CD1c-positive myeloid dendritic cell (primary cell): ENCODE data around the gene GRIK4.

ENCODE experiments used
- DNase-seq: peaks from one replicate; pipeline ENCODE4 v3.0.0-alpha.2; 2016; ENCODE audit errors: extremely low spot score

Gene GRIK4

DNA sequence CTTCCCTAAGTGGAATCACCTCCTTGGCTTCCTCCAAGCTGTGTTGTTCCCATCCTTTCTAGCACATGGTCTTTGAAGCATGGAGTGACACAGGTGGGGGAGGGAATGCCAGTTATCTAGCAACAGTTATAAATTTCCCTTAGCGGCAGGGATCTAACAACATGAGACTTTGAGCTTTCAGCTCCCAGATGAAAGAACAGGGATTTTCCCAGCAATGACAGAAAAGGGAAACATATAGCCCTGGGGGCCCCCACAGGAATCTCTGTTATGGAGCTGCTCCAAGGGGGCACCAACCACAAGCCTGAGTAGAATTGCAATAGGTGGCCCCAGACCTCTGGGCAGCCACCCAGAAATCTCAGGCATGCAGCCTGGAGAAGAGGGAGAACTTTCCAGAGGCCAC, 163.0 kb downstream of the GRIK4 start:
- no peak for DNase-seq

DNA sequence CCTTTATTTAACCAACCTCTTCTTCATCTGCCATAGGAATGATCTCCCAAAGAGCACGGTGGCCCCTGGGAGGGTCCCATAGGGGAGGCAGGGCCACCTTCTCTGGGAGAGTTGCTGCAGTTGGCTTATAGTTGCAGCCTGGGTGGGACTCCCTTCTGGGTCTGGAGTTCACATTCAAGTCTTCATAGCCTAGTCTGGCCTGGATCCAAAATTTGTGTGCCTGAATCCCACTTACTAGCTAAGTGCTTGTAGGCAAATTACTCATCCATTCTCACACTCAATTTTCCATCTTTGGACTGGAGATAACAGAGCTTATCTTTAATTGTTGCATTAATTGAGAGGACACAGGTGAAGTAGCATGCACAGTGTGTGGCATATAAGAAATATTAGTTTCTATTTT, 163.6 kb downstream of the GRIK4 start:
- DNase-seq: no peak

DNA sequence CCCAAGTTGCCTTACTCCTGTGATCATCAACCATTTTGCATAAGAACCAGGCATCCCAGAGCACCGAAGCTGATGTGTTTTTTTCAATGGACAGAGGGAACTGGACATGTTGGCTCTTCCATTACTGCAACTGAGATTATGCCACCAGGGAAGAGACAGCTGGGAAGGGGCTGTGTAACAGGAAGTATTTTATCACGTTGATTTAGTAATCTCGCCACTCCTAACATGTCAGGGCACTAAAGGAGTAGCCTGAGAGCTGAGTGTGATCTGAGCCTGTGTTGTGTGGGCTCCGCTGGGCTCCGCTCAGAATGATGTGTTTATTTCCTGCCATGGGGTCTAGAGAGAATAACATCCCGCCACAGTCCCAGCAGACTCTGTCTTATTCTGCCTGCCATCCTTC, 165.4 kb downstream of the GRIK4 start:
- DNase-seq: no peak

DNA sequence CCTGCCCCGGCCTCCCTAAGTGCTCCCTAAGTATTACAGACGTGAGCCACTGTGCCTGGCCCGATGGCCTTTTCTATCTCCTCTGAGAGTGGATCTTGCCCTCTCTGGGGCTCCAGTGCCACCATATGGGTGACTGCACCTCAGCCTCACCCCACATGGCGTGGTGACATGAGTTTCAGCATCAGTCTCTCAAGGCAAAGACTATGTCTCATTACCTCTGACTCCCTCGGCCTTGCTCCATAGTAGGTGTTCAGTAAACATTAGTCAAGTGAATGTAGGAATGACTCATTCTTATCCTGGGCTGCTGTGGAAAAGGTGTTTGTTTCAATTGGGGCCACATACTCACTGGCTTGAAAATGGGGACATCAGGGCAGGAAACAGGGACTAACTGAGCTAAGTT, 168.8 kb downstream of the GRIK4 start:
- no peak for DNase-seq

DNA sequence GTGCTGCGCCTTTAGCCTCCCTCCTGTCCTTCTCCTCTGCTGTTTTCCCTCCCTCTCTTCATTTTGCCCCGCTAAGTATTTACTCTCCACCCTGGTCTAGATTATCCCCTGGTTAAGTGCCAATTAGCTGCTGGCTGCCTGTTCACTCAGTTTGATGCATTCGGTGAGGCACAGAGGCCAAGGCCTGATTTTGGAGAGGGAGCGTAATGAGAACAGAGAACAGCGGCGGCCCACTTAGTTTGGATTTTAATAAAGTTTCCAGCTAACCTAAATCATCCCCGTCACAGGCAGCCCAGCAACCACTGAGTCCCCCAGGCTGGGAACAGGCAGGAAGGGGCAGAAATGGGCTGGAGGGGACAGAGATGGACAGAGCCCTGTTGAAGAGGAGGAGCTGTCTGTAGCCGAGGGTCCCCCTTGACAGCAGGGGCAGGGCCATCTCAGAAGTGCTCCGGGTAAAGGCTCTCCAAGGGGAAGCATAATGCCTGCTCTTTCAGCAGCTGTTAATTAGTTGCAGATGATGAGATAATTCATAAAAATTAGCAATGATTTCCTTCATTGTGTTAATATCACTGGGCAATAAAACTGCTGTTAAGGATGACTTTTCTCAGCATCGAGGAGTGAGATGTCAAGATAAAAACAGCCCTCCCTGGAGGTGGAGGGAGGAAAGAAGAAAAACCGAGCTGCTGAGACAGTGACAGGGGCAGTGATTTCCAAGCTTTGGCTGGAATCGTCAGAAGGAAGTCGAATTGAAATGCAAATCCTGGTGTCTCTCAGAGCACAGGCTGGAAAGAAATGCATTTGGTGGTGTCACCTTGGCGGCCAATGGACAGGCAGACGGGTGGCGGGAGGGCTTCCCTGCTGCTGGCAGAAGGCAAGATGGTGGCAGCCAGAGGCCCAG, 170.1 kb downstream of the GRIK4 start:
- DNase-seq: no peak

DNA sequence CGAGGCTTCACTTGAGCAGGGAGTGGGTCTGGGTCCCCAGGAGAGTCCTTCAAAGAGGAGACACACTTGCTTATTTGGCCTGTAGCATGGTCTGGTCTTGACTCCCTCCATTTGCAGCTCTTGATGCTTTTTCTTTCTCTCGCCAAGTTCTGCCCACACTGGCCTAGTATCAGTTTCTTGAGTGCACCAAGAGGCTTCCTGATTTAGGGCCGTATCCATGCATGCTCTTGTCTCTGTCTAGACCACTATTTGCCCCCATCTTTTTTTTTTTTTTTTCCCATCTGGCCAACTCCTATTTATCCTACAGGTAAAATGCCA, 170.7 kb downstream of the GRIK4 start:
- no peak for DNase-seq

DNA sequence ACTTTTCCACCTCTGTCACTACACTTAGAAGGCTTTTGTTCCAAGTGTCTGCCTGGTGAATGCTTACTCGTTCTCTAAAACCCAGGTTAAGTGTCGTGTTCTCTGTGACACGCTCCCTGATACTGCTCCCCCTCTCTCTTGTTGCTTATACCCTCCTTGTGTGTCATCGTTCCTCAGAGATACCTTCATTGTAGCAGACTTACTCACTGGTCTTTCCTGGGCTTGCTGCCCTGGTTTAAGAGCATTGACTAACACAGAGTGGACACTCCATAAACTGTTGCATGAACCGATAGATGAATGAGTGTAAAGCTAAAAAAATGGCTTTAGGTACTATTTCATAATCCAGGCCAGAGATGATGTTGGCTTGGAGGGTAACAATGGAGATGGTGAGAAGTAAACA, 171.3 kb downstream of the GRIK4 start:
- DNase-seq: no peak

DNA sequence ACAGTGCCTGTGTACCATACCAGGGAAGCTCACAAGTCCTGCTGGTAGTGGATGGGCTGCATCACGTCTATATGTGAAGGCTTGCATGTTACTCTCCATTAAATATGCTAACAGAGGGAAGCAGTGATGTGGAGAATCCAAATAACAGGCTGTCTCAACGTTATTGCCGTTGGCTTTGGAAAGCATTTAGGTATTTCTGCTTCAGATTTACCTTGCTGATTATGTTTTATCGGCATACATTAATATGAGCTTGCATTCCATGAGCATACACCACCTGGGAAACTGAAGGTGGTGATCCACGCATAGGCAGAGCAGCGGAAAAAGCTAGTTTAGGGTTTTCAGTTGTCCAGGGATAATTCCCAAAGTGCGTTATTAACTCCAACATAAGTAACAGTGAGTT, 175.0 kb downstream of the GRIK4 start:
- DNase-seq: no peak

DNA sequence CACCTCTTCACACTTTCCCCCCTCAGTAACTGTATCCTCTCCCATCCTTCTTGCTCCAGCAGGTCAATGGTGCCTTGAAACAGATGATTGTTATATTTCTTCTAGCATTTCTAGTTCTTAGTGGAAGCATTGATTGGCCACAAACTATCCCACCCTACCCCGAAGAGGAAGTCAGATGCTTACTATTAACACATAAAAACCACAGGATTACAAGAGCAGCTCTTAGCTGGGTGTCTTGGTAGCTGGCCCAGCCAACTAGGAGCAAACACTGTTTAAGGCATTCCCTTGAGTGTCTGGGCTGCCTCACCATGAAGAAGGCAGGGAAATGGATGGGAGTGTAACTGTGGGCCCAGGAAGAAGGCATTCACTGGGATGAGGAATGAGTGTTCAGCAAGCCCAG, 176.6 kb downstream of the GRIK4 start:
- DNase-seq: no peak

DNA sequence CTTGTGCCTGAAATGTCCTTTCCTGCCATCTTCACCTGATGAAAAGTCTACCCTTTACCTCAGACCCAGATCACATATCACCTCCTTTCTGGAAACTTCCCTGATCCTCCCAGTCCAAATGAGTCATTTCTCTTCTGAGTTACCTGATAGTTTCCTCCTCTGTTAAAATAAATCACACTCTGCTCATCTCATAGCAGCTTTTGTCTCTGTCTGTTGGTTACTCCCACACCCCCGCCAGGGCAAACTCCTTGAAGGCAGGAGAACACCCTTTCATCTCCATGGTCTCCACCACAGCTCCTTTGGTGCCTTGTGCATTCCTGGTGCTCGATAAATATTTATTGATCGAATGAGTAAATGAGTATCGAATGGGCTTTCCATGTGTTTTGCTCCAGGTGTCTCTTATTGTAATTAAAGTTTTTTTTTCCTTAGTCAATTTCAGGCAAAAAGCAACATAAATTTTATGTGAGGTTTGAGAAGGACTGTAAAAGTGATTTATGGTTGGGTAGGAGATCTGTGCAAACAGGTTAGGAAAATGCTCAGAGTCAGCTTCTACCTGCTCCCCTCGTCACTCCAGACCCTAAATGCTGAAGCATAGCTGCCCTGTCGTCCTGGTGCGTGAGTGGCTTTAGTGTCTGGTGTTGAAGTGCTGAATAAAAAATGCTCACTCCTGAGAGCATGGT, 178.2 kb downstream of the GRIK4 start:
- DNase-seq: no peak

DNA sequence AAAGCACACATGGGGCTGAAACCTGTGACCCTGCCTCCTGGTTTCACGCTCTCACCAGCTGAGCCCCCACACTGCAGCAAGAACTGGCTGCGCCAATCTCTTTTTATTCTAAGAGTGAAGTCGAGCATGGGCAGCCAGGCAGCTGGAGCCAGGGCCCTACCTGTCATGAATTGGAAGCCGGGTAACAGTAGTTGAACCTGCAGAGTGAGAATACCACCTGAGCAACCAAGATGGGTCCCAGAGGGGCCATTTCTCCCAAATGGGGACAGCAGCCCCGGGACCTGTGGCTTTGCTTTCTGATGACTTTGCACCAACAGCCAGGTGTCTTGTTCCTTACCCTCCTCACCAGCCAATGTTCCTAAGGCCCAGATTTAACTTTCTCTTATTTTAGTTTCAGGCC, 178.9 kb downstream of the GRIK4 start:
- DNase-seq: no peak

DNA sequence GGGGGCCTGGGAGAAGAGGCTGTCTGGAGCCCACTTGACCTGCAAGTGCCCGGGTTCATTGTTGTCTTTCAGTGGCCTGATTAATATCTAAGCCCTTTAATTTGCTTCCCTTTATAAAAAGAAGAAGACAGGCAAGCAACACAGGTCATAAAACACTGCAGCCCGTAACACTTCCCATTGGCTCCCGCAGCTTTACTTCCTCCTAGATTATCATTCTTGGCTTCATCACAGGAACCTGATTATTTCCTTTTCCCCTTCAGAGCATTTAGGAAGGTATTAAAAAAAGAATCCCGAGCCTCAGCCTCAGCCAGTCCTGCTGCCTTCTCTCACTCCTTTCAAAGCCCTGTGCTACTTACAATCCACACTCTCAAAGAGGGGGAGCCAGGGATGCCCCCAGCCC, 183.2 kb downstream of the GRIK4 start:
- DNase-seq: no peak

DNA sequence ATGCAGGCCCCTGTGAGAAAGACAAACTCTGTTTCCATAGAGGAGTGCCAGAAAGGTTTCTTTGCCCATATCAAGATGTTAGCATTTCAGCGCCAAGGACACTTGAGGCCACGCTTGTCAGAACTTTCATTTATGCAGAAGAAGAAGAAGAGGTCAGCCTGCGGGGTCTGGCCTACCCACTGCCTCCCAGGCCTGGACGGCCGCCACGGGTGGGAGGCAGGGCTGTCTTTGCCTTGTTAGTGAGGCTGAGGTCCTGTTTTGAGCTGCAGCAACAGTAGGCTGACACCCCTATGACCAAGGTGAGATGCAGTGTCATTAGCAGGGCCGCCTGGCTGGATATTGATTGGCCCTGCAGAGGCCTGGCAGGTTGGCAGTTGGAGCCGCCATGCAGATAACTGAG, 183.9 kb downstream of the GRIK4 start:
- DNase-seq: no peak

DNA sequence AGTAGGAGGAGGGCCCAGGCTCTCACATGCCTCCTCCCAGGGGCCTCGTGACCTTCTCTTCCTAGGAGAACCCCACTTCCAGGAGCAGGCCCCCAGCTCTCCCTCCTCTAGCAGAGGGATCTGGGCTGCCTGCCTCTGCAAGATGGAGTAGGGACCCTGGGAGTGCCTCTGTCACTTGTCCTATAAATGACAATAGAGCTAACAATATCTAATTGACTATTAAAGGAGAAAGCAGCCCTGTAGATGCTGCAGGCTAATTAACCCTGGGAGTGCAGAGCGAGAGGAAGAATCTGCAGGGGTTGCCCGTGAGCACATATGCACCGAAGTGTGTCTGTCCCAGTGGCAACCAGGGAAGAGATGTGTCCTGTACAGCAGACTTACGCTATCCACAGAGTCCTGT, 184.4 kb downstream of the GRIK4 start:
- no peak for DNase-seq

DNA sequence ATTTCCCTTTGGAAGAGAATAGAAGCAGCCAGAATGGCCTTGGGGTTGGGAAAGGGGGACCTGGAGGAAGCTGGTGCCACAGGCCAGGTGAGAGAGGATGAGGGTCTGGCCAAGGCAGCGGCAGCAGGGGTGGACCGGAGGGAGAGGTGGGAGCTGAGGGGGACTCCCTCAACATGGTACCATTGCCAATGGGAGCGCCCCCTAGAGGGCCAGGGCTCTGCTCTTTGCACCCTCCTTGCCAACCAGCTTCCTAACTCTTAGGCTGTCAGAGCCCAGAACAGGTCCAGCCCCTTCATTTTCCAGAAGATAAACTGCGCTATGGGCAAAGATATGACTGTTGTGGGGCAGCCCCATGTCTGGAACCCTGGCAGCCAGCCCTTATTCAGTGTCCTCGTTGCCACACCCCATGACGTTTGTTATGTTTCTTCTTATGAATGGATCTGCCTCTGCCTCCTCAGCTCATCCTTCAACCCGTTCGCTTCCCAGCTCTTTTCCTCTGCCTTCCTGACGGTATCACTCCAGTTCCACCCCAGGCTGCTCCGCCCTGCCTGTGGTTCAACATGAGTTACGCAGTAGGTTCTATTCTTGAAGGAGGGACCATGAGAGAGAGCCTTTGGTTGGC, 185.2 kb downstream of the GRIK4 start:
- DNase-seq: no peak

DNA sequence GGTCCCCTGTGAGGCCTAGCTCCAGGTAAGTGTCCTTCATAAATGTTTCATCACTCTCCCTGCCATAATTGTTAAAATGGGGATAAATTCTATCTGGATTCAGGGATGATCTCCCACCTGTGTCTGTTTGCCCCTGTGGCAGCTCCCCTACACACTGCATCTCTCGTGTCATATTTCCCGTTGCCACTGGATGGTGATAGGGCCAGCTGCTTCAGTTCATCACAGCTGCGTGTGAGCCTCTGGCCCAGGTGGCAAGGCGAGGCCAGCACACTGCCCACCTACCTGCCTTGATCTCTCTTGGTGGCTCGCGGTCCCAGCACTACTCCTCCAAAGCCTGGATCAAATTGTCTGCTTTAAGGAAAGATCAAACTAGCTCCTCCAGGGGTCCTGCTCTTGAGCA, 187.4 kb downstream of the GRIK4 start:
- DNase-seq: no peak

DNA sequence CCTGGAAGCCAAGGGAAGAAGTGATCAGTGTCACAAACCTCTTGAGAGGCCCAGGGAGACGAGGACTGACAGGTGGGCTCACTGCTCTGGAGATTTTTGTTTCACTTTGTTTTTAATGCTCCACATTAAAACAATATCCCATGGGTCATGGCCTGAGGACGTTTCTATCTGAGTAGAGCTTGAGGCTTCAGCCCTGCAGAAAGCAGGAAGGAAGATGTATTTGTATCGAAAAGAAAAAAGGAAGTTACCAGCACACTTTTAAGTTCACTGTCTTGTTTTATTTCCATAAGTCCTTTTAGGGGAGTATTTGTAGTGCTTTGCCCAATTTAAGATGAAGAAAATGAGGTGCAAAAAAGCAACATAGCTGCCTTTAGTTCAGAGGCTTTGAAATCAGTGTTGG, 191.1 kb downstream of the GRIK4 start:
- no peak for DNase-seq

DNA sequence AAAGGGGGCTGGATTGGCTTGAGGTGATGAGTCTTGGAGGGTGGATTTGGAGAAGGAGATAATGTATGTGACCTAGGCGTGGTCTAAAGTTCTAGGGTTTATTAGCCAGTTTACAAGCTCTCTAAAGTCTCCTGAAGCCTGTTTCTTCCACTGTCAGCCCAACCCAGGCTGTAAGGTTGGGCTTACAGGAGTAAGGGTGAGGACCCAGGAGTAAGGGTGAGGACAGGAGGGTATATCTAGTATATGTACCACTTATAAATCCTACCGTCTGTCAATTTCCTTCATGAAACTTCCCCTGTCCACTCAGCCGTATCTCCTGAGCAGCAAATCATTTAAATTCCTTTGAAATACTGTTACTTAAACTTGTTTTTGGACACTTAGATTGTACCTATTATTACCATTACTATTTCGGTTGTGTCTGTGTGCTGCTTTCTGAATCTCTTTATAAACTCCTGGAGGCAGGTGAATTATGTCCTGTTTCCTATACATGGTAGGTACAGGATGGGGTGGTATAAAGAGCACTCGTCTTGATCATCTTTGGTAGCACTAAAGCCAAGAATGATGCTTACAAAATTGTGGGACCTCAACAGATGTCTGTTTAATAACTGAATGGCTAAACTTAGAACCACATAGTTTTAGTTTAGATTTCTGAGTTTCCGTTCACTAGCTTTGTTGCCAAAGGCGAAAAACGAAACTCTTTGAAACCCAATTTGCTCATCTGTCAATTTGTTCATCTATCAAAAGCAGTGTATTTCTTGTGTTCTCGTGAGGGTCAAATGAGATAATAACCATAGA, 192.0 kb downstream of the GRIK4 start:
- DNase-seq: no peak

DNA sequence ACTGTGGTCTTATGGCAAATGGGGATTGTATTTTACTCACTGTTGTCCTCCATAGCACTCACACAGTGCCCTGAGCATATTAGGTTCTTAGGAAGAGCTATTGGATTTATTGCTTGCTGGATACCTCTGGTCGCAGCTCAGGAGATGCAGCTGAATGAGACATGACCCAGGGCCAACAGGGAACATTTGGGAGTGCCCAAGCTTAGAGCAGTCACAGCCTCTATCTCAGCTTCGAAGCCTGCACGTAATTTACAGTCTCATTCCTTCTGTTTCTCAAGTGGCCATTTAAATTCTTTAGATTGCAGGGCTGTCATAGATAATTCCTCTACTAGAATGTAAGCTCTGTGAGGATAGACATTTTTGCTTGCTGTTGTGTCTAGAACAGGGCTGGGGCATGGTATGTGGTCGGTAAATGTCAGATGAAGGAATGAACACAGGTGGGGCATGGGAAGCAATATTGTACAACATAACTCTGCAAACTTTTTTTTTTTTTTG, 192.8 kb downstream of the GRIK4 start:
- DNase-seq: no peak

DNA sequence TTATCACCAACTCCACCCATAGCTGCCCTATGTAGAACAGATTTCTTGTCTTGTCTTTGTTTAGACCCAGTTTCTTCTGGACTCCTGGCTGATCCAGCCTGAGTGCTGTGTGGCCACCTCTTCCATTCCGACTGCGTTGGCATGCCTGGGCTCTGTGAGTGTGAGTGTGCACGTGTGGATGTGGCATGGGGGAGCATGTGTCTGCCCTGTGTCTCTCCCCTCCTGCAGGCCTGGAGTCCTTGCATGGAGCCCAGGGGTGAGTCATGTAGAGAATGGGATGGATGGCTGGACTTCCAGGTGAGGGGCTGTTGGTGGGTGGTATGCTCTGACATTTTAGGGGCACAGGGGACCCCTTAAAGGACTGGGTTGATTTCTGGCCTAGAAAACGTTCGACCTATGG, 194.7 kb downstream of the GRIK4 start:
- DNase-seq: no peak

DNA sequence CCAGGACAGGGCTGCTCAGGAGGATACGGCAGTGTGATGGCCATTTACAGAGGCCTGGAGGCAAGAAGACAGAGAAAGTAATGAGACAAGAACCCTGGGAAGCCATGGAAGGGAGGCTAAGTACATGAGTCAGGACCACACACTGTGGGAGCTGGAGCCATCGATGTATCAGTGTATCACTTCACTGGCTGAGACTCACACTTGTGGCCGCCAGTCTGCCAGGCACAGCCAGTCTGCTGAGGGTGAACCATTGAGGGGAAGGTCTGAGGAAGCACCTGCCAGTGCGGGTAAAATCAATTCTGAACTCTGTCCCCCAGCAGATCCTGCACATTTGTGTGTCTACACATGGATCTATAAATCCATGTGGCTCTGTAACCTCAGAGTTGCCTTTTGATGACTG, 195.6 kb downstream of the GRIK4 start:
- DNase-seq: no peak

DNA sequence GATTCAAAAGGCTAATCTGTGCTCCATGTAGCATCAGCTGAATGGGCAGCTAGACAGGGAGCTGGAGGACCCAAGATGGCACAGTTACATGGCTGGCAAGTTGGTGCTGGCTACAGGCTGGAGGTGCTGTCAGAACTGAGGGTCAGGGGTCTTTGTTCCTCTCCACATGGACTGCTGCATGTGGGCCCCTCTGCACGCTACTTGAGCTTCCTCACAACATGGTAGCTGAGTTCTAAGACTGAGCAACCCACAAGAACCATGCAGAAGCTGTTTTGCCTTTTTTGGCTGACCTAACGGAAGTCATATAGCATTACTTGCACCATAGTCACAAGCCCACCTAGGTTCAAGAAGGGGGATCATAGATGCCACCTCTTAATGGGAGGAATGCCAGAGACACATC, 196.1 kb downstream of the GRIK4 start:
- DNase-seq: no peak
